Hematopoietic multipotent progenitor cell treated with erythropoietin and hydrocortisone succinate and interleukin-3 and kit ligand, for 17 days (in vitro differentiated cells): ENCODE data around the gene C12orf56.
A peak's percentile ranks its signal among the peaks of the same experiment; 100 is the strongest.
"Not testable (repeated sequence)": the region's sequence is repeated elsewhere in the genome, so short reads cannot be mapped to it uniquely, and the experiment has no call there.

ENCODE experiments used
- DNase-seq: peaks from one replicate; pipeline ENCODE4 v3.0.0-alpha.2; 2015; ENCODE audit warnings: low spot score

The C12orf56 gene

GRCh38 chr12:64311877-64312276 is 78.7 kb downstream of the C12orf56 start:
- no peak for DNase-seq

- DNase-seq: no peak
These were observed 86.0 kb downstream of the C12orf56 start for GRCh38 chr12:64304571-64304970.

GRCh38 chr12:64299628-64300027 is 90.9 kb downstream of the C12orf56 start:
- no peak for DNase-seq

GRCh38 chr12:64296301-64296700 is 94.3 kb downstream of the C12orf56 start:
- no peak for DNase-seq

- no peak for DNase-seq
These were observed 96.7 kb downstream of the C12orf56 start for GRCh38 chr12:64293654-64294364.

GRCh38 chr12:64293174-64293573 is 97.4 kb downstream of the C12orf56 start:
- DNase-seq: not testable (repeated sequence)

- DNase-seq: no peak
These were observed 104.0 kb downstream of the C12orf56 start for GRCh38 chr12:64286521-64286920.

- DNase-seq: no peak
These were observed 106.3 kb downstream of the C12orf56 start for GRCh38 chr12:64284256-64284655.

- DNase-seq: no peak
These were observed 112.1 kb downstream of the C12orf56 start for GRCh38 chr12:64278421-64278820.

- DNase-seq: no peak
These were observed 116.8 kb downstream of the C12orf56 start for GRCh38 chr12:64273527-64274403.

- DNase-seq: no peak
These were observed 120.1 kb downstream of the C12orf56 start for GRCh38 chr12:64270411-64270810.

- DNase-seq: no peak
These were observed 121.4 kb downstream of the C12orf56 start for GRCh38 chr12:64269161-64269560.

- no peak for DNase-seq
These were observed 122.1 kb downstream of the C12orf56 start for GRCh38 chr12:64268409-64268808.

- no peak for DNase-seq
These were observed 124.7 kb downstream of the C12orf56 start for GRCh38 chr12:64265839-64266238.

GRCh38 chr12:64261813-64262212 is 128.7 kb downstream of the C12orf56 start:
- no peak for DNase-seq

GRCh38 chr12:64258576-64258975 is 132.0 kb downstream of the C12orf56 start:
- DNase-seq: no peak

GRCh38 chr12:64256166-64256800 is 134.3 kb downstream of the C12orf56 start:
- peak; percentile 73 for DNase-seq

GRCh38 chr12:64255249-64255648 is 135.3 kb downstream of the C12orf56 start:
- peak; percentile 61 for DNase-seq

GRCh38 chr12:64253356-64253755 is 137.2 kb downstream of the C12orf56 start:
- DNase-seq: no peak

GRCh38 chr12:64252681-64253080 is 137.9 kb downstream of the C12orf56 start:
- DNase-seq: no peak

- DNase-seq: no peak
These were observed 146.7 kb downstream of the C12orf56 start for GRCh38 chr12:64243809-64244208.

GRCh38 chr12:64240781-64241180 is 149.8 kb downstream of the C12orf56 start:
- DNase-seq: no peak

- no peak for DNase-seq
These were observed 153.2 kb downstream of the C12orf56 start for GRCh38 chr12:64237382-64237781.
